Measurements from ENCODE around the gene DEFB116. TPM values are rescaled to one million over a fixed set of nuclear protein-coding genes. Genes with fewer than 3 reads are reported as not detected.

DEFB116 gene
- polyA plus RNA-seq, 1 experiment: not detected

DNA sequence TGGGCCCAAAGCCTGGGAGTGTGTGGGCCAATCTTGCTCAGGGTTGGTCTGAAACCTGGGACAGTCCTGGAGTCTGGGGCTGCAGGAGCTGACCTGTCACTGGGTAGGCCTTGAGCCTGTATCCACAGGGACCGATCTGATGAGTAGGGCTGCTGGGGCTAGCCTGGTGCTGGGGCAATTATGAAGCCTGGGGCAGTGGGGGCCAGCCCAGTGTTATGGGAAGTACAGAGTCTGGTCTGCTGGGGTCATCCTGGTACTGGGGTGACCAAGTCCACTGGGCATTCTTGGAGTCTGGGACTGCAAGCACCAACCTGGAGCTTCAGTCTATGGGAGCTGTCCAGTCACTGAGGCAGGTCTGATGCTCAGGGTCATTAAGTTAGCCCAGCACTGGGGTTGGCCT is 30.2 kb downstream of the DEFB116 start:
- Histone ChIP-seq H3K27me3 (ENCODE audit: control insufficient read depth, insufficient read depth, low read length) (no peaks in the 10 kb centered on the region), H3K27ac (ENCODE audit: low read depth, low read length) (no peak overlapping the region), H3K4me3 (ENCODE audit: low read depth, low read length) (no peak overlapping the region), H3K9me3 (ENCODE audit: control insufficient read depth, insufficient read depth, low read length) (peaks cover 31% of the 10 kb centered on the region)
- ChIA-PET POLR2A (no interaction called here), CTCF (no interaction called here)
- no peak for DNase-seq (ENCODE audit: low read depth, low spot score)
- TF ChIP-seq, protein P1, sequence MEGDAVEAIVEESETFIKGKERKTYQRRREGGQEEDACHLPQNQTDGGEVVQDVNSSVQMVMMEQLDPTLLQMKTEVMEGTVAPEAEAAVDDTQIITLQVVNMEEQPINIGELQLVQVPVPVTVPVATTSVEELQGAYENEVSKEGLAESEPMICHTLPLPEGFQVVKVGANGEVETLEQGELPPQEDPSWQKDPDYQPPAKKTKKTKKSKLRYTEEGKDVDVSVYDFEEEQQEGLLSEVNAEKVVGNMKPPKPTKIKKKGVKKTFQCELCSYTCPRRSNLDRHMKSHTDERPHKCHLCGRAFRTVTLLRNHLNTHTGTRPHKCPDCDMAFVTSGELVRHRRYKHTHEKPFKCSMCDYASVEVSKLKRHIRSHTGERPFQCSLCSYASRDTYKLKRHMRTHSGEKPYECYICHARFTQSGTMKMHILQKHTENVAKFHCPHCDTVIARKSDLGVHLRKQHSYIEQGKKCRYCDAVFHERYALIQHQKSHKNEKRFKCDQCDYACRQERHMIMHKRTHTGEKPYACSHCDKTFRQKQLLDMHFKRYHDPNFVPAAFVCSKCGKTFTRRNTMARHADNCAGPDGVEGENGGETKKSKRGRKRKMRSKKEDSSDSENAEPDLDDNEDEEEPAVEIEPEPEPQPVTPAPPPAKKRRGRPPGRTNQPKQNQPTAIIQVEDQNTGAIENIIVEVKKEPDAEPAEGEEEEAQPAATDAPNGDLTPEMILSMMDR (IDR thresholded peaks at IDR 0.05; ENCODE audit: low read depth, low read length): no peak

GRCh38 chr20:31274441-31274840 is 33.9 kb downstream of the DEFB116 start:
- no peaks in the 10 kb centered on the region for H3K27me3 ChIP-seq (ENCODE audit: control insufficient read depth, insufficient read depth, low read length)
- DNase-seq (ENCODE audit: low read depth, low spot score): no peak
- TF ChIP-seq, protein P1 (IDR thresholded peaks at IDR 0.05; ENCODE audit: low read depth, low read length): no peak
- ChIA-PET CTCF (no interaction called here), POLR2A (no interaction called here)
- peaks cover 48% of the 10 kb centered on the region for H3K9me3 ChIP-seq (ENCODE audit: control insufficient read depth, insufficient read depth, low read length)
- H3K4me3 ChIP-seq (ENCODE audit: low read depth, low read length): no peak overlapping the region
- no peak overlapping the region for H3K27ac ChIP-seq (ENCODE audit: low read depth, low read length)

DNA sequence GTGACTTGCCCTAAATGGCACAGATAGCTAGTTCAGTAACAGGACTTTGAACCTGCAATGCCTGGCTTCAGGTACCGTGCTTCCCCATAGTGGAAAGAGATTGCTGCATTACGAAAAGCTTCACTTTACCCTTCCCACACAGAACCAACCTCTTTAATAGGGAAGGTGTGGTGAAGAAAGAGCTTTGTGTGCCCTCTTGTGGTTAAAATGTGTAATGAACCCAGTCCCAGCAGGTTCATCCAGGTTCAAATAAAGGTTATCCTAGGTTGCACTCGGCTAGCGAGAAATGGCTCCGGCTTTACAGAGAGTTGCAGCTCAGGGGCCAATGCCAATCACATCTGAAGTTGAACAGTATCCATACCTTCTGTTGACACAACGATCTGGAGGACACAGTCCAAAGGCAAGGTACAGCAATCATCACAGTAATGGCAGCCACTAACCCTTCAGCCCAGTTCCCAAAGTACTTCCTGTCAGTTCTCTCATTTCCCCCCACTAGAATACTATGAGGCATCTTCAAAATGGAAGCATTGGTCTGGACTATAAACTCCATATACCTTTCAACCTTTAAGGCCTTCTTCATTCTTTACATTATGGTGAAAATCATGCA is 48.0 kb downstream of the DEFB116 start:
- POLR2A ChIA-PET: no interaction called here
- DNase-seq (ENCODE audit: low read depth, low spot score): no peak
- Histone ChIP-seq H3K4me3 (ENCODE audit: low read depth, low read length) (no peak overlapping the region), H3K9me3 (ENCODE audit: control insufficient read depth, insufficient read depth, low read length) (peaks cover 17% of the 10 kb centered on the region; the same call in 1 of the 2 replicates), H3K27me3 (ENCODE audit: control insufficient read depth, insufficient read depth, low read length) (no peaks in the 10 kb centered on the region), H3K27ac (ENCODE audit: low read depth, low read length) (no peak overlapping the region)
- CTCF ChIA-PET: no interaction called here
- TF ChIP-seq, protein P1 (IDR thresholded peaks at IDR 0.05; ENCODE audit: low read depth, low read length): no peak

GRCh38 chr20:31257364-31257763 is 51.0 kb downstream of the DEFB116 start, which contains the start of gene DEFB115:
TSS of gene DEFB115 (plus strand) at chr20:31257664. CDS start at chr20:31257664, 0 bp downstream.
- POLR2A ChIA-PET: no interaction called here

DNA sequence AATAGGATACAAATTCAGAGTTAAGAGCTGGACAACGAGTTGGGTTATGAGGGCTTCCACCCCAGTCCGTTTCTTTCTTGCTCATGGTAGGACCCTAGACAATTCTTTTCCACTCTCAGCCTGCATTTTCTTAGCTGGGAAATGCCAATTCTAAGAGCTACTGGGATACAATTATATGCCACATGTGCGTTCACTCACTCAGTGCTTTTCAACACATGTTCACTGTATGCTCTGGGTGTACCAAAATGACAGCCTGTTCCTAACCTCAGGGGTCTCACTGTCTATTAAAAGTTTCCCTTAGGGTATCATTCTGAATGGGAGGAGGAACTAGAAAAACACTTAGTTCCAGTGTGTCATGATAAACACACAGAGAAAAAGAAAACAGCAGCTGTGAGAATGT is 51.4 kb downstream of the DEFB116 start:
- TF ChIP-seq, protein P1 (IDR thresholded peaks at IDR 0.05; ENCODE audit: low read depth, low read length): no peak
- Histone ChIP-seq H3K9me3 (ENCODE audit: control insufficient read depth, insufficient read depth, low read length) (peaks cover 17% of the 10 kb centered on the region; the same call in 1 of the 2 replicates), H3K27me3 (ENCODE audit: control insufficient read depth, insufficient read depth, low read length) (no peaks in the 10 kb centered on the region), H3K4me3 (ENCODE audit: low read depth, low read length) (no peak overlapping the region), H3K27ac (ENCODE audit: low read depth, low read length) (no peak overlapping the region)
- DNase-seq (ENCODE audit: low read depth, low spot score): no peak
- CTCF ChIA-PET: no interaction called here
- POLR2A ChIA-PET: no interaction called here

More at GRCh38 chr20:31257364-31257763, 51.0 kb downstream of the DEFB116 start, which contains the start of gene DEFB115:
- H3K9me3 ChIP-seq (ENCODE audit: control insufficient read depth, insufficient read depth, low read length): peaks cover 17% of the 10 kb centered on the region; the same call in 1 of the 2 replicates
- no peaks in the 10 kb centered on the region for H3K27me3 ChIP-seq (ENCODE audit: control insufficient read depth, insufficient read depth, low read length)
- no peak for DNase-seq (ENCODE audit: low read depth, low spot score)
- no peak within 1 kb of the TSS for H3K27ac ChIP-seq (ENCODE audit: low read depth, low read length)
- CTCF ChIA-PET: no interaction called here
- TF ChIP-seq, protein P1 (IDR thresholded peaks at IDR 0.05; ENCODE audit: low read depth, low read length): no peak
- no peak within 1 kb of the TSS for H3K4me3 ChIP-seq (ENCODE audit: low read depth, low read length)

Small RNAs within 50 kb of the gene (small RNA-seq; reads per million reads assigned to genes)
- gene RNA5SP480 (ENCODE audit: insufficient read length, low read depth): not detected

Other genes with a start within 250 kb of the DEFB116 start
- gene DEFB115, start 50.9 kb downstream of the DEFB116 start, polyA plus RNA-seq (2011; rRNA removed): not detected in 2 replicates
- gene DEFB118, start 60.0 kb upstream of the DEFB116 start, polyA plus RNA-seq (2011; rRNA removed): not detected in 2 replicates
- gene DEFB119, start 82.0 kb upstream of the DEFB116 start, polyA plus RNA-seq (2011; rRNA removed): not detected in 2 replicates
- gene DEFB121, start 97.6 kb upstream of the DEFB116 start, polyA plus RNA-seq (2011; rRNA removed): not detected in 2 replicates
- gene DEFB123, start 132.0 kb upstream of the DEFB116 start, polyA plus RNA-seq (2011; rRNA removed): not detected in 2 replicates
- gene DEFB124, start 166.5 kb upstream of the DEFB116 start, polyA plus RNA-seq (2011; rRNA removed): not detected in 2 replicates
- not detected in 2 replicates for gene REM1, start 166.7 kb upstream of the DEFB116 start, polyA plus RNA-seq (2011; rRNA removed)
- gene HM13, start 205.9 kb upstream of the DEFB116 start, polyA plus RNA-seq (2011; rRNA removed): 167 and 203 TPM in 2 replicates

All from AG04450 (cell line).